NCI-H526 (cell line): ENCODE data around the gene THRA.
A peak's percentile ranks its signal among the peaks of the same experiment; 100 is the strongest.

ENCODE experiments used
- DNase-seq, 2 experiments: peaks; one replicate each; lab custom pipeline; 2025; lab: John Stamatoyannopoulos, UW

The THRA gene

GRCh38 chr17:40099619-40100418 lies 37.1 kb downstream of the THRA start:
- peak in 1 of 2 experiments; percentile 64 for DNase-seq

GRCh38 chr17:40100419-40100668 lies 37.6 kb downstream of the THRA start, which contains the start of gene NR1D1:
Gene NR1D1 (minus strand): TSS chr17:40100589. CDS start chr17:40100094, 495 bp downstream.
- DNase-seq = no peak

GRCh38 chr17:40100669-40101366 lies 38.1 kb downstream of the THRA start:
- peak; percentile 89 to 97 for DNase-seq

GRCh38 chr17:40101367-40102210 lies 38.8 kb downstream of the THRA start:
- no peak for DNase-seq

GRCh38 chr17:40103071-40103661 lies 40.4 kb downstream of the THRA start:
- DNase-seq = no peak

- no peak for DNase-seq
These were observed 40.9 kb downstream of the THRA start for GRCh38 chr17:40103688-40104087.

- no peak for DNase-seq
These were observed 42.1 kb downstream of the THRA start for GRCh38 chr17:40104594-40105486.

- no peak for DNase-seq
These were observed 43.3 kb downstream of the THRA start for GRCh38 chr17:40105861-40106759.

GRCh38 chr17:40106760-40107521 lies 44.2 kb downstream of the THRA start:
- no peak for DNase-seq

GRCh38 chr17:40107522-40108174 lies 44.9 kb downstream of the THRA start:
- DNase-seq = no peak

GRCh38 chr17:40108970-40109824 lies 46.4 kb downstream of the THRA start:
- DNase-seq = no peak

GRCh38 chr17:40110026-40110845 lies 47.5 kb downstream of the THRA start:
- DNase-seq = no peak

GRCh38 chr17:40111221-40112128 lies 48.7 kb downstream of the THRA start:
- DNase-seq = peak; percentile 83 to 94

- no peak for DNase-seq
These were observed 49.5 kb downstream of the THRA start for GRCh38 chr17:40112191-40112711.

- DNase-seq = no peak
These were observed 49.9 kb downstream of the THRA start for GRCh38 chr17:40112718-40113109.
